Nucleus accumbens (tissue), 56 donors: ENCODE results near the gene UNC13C.

Source experiments
- DNase-seq, 56 donors: peaks; one replicate each; lab custom pipeline; 2025; lab: John Stamatoyannopoulos, UW

The UNC13C gene

DNA sequence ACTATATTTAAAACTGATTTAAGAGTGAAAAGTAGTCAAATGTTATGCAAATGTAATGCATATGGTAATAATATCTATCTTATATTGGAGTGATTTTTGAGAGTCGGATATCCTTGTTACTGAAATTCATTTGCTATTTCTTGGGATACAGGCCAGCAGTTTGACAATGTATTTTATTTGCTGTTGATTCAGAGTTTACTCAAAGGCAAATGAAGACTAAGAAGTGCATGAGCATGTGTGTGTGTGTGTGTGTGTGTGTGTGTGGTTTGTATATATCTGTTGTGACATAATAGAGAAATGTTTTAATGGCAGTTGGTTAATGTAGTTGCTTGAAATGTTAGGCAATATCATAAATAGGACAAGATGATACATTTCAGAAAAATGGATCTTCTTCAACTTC is 39.0 kb downstream of the UNC13C start:
- DNase-seq, result no peak

DNA sequence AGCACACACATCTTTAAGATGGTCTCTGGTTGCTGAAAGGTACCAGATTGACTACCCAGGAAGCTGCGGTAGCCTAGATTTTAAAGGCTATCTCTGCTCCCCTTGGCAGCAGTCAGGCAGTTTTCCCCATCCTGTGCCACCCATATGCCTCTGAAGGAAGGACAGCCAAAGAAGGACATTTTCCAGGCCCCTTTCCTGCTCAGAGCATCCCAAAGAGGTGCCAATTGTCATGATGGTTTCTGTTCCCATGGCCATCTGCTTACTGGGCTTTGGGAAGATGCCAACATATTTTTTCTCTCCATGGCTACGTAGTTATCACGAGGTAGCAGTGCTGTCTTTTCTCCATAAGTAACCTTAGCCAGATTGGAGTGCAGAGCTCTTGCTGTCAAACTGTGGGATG is 39.7 kb downstream of the UNC13C start:
- no peak for DNase-seq

DNA sequence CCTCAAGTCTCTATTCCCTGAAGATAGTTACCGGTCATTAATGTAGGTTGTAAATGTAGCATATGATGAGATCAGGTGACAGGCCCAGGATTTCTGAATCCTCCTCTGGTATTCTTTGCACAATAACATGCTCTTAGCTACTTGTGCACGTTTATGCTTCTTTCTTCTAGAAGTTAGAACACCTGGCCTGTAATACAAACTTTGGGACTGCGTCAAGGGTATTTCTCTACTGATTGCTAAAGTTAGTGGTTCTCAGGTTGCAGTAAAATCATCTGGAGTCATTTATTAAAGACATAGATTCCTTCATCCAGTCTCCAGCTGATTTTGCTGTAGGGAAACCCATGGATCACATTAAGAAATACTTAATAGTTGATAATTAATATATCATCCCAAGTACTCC is 48.0 kb downstream of the UNC13C start:
- DNase-seq, result no peak

DNA sequence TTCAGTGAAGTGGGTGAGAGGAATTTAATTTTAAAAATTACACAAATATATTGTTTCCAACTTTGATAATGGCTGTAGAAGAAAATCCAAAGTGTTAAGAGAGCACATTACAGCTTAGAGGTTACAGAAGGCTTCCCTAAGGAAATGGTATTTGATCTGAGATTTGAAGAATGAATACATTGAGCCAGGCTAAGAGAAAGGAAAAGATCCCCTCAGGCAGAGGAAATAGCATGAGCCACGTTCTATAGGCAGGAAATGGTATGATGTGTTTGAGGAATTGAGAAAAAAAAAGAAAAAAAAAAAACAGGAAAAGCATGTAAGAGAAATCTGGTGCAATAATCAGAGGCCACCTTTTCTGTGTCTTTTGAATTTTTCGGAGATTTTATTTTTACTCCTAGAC is 48.6 kb downstream of the UNC13C start:
- no peak for DNase-seq

DNA sequence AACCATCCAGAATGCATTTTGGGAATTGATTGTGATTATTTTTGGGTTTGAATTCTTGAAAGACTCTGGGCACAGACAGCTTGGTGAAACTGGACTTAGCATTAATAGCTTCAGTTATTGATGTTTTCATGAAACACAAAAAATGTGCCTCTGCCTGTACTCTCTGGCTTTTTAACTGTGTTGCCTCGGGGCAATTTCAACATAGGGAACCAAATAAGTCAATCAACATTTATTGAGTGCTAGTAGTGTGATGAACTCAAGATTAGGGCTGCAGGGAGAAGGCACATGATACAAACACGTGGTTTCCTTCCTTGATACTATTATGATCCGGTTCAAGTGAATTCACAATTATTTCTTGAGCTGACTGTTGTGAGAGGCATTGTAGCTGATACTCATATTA is 50.8 kb downstream of the UNC13C start:
- no peak for DNase-seq

DNA sequence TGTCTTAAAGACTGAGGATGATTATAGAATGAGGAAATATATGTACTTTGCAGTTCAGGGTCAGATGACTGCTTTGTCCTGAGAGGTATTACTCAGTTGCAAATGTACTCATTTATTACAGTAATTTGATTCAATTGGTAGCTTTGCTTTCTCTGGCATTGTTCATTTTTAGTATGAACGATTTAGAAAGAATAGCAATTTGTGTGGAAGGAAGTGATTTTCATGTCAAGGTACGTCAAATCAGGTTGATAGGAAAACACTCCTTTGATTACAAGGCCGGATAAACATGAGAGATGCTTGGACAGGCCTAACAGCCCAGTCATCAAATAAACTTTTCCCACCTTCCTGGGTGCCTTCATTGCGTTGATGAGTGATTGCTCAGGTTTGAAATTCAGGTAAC is 53.8 kb downstream of the UNC13C start:
- no peak for DNase-seq

DNA sequence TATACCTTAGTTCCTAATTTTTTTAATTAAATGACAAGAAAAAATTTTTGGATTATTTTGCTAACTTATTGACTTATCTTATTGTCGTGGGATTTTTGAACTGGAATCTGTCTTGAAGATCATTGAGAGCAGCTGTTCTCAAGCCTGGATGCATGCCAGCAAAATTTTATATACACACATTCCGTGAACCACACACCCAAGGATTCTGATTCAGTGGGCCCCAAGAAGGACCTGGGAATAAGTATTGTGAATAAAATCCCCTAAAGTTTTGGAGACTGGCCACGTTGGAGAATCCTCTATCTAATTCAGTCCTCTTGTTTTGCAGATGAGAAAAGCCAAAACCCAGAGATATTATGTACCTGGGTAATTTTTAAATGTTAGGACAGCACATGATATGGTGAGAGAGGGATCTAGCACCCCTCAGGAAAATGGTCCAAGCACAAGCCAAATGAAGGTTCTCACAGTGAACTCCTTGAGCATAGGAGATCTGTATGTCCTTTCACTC is 55.2 kb downstream of the UNC13C start:
- no peak for DNase-seq

DNA sequence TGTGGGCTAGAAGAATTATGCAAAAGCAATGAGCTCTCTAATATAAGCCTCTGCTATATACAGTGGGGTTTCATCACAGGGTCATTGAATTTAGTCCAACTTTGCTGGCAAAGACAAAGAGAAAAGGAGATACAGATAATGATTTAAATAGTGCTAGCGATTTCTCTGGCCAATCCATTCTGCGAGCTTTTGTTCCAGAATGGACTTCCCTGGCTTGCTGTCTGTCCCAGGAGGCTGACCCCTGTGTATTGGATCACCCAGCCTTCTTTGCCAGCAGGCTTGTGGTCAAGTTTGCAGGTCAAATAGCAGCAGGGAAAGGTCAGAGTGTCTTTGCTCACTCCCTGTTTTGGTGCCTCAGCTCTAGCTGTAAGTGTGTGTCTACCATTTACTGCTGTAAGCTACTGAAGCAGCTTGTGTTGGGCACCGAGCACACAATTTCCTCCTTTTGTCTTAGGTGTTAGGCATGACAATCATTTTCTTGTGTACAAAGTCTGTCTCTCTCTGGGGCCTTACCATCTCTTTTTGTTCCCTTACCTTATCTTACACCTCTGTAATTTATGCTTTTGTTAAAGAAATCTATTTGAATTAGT is 55.7 kb downstream of the UNC13C start:
- no peak for DNase-seq

DNA sequence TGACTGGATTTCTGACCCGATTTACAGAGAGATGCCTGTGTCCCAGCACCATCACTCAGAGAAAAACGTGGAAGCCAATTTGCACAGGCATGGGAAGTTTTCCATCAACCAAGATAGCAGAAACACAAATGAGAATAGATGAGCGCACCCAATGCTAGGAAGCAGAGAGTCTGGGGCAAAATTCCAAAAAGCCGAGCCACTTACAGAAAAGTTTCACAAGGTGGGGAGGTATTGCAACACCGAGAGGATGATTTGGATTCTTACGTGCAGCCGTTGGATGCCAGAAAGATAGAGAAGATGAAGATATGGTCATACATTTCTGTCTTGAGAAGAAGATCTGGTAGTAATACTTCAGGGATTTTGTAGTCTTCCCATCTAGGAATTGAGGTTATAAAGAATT is 57.4 kb downstream of the UNC13C start:
- DNase-seq, result no peak

DNA sequence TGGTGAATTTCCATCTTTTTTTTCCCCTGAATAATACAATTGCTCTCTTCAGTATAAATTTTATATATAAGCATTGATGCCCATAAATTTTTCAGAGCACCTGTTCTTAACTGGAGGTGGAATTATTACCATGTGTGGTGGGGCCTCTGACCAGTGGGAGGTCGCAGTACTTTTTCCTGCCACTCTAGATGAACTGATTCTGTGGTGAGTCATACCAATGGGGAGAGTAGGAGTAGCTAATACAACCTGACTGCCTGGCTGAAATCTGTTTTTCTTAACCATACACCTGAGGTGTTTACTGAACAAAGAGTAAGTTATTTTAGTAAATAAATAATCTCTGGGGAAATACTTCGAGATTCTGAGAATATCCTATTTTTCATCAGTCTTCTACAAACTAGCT is 67.2 kb downstream of the UNC13C start:
- no peak for DNase-seq

DNA sequence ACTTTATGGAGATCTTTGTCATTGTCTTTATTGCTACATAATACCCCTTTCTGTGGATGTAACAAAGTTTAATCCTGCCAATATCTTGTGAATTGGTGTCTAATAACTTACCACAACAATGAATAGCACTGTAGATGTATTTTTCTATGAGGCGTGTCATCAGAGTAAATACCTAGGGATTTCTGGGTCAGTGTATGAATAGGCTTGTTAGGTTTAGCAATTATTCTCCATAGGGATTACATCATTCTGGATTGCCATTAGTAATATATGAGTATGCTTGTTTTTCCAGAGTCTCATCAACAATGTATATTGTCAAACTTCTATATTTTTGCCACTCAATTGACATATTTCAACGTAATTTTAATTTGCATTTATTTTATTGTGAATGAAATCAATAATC is 67.9 kb downstream of the UNC13C start:
- no peak for DNase-seq

DNA sequence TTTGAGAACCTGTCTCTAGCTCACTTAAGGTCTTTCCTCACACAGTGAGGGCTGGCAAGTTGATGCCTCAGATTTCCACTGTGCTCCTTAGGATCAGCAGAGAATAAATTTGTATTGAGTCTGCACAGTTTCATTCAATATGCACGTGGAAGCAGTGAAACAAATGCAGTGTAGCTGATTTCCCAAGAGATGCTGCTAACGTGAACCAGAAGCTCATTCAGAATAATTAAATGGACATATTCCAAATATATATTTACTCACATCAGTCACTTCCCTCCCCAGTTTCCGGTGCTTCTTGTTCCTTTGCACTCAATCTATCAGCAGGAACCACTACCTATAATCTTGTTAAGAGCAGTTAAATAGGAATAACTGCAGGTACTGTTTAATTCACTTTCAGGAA is 86.1 kb downstream of the UNC13C start:
- peak in 1 of 56 donors; percentile 0 for DNase-seq

DNA sequence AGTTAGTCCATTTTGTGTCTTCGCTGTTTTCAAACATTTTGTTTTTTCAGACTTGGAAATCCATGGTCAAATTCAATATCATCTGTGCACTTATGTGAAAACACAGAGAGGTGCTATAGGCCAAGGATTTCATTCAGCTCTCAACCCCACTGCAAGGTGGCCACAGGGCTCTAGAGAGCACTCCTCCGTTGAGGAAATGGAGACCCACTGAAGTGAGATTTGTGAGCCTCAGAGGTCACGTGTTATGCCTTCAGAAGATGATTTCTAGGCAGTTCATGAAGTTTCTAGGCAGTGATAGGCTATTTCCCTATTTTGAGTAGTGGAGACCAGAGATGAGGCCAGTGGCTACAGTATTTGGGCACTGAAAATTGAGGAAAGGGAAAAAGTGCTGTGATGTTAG is 88.2 kb downstream of the UNC13C start:
- no peak for DNase-seq

DNA sequence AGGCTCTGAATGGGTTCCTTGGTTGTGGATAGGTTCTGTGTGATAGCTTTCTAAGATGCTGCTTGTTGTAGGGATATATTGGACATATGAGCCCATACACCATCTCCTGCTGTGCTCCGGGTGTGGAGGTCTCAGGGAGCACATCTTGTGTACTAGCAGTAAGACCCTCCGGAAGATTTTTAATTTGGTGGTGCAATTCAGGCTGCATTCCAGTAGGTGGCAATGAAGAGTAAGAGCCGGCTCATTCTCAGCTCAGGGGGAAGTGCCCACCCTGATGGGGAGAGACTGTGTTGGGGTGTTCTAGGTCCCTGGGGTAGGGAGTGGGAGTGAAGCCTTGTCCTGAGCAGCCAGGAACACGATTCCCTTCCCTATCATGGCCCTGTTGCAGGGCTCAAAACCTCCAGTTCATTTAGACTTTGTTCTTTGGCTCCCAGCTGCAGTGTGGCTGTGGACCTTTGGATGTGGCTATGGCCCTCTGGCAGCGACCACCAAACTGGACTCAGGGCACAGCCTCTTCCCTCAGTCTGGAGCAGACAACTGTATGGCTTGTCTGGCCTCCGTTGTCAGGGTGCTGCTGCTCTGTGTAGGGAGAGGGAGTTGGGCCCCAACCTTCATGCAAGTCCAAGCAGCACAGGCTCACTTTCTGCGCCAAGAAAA is 104.7 kb downstream of the UNC13C start:
- DNase-seq, result peak in 2 of 56 donors; percentile 0

DNA sequence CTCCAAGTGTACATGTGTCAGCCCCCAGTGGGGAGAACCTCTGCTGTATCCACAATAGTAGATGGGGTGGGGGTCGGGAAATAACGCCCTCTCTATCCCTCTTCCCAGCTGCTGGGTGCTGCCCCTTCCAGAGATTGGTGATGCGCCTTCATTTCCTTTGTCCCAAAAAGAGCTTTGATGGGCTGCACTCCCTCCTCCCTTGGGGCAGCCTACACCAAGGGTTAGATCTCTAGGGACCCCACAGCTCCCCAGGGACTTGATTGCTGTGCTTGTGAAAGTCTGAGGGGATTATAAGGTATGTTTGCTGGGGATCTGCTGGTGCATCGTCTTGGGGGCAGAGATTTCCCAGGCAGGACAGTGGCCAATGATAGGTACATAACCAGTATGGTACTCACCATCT is 105.3 kb downstream of the UNC13C start:
- DNase-seq, result no peak

DNA sequence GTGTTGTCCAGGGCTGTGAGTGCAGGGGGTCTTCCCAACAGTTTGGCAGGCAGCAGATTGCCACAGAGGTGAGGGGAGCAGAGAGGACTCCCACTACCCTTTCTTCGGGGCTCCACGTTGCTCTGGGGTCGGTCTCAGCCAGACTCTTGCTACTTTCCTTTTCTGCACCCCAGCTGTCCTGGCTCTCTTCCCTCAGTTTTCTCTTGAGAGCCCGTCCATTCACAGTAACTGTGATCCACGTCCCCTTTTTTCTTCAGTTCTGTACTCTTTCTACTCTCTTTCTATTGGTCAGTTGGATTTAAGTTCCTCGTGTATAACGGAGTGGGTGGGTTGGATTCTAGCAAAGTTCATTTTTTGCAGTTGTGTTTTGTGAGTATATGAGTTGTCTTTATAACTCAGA is 105.8 kb downstream of the UNC13C start:
- DNase-seq, result no peak

DNA sequence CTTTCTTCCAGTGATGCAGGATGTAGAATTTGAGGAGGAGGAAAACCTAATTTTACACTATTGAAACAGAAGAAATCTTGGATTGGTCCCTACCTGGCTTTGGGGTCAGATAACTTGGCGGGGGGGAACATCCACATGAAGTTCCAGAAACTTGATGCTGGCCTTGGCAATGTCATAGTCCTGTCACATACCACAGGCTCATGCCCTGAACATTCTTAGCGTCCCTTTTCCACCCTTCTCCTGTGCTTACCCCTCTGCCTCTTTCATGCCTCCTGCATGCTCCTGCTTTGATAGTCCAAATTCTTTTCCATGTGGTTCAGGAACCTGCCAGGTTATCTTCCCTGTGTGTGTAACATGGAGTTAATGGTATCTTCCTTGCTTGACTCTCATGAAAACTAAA is 110.6 kb downstream of the UNC13C start:
- no peak for DNase-seq

DNA sequence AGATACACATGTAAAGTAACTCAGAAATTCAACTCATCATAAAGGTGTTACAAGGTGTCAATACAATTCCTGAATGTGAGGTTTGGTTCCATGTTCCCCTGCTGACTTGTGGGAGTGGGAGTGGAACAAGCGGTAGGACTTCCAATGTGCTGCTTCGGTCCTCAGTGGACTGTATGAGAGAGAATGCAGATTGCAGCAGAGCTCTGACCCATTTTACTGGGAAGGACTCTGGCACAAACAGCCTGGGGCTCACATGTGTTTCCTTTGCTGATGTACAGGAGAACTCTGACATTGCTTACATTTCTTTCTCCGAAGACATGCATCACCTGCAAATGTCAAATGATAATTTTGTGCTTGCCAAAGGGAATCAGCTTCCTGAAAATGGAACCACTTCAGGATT is 111.5 kb downstream of the UNC13C start:
- DNase-seq, result no peak

DNA sequence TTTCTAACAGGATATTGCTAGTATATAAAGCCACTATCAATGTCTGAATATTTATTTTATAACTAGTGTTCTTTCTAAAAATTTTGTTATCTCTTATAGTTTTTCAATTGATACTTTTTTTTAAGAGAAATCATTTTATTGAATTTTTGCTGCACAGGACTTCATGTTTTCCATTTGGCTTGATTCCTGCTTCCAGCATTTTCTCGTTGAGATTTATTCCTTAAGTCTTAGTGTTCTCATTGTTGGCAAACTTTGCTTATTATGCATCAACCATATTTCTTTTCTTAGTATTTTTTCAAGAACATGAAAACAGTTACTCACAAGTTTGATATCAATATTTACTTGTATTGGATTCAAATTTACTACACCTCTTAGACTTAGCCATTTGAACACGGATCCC is 113.4 kb downstream of the UNC13C start:
- no peak for DNase-seq

DNA sequence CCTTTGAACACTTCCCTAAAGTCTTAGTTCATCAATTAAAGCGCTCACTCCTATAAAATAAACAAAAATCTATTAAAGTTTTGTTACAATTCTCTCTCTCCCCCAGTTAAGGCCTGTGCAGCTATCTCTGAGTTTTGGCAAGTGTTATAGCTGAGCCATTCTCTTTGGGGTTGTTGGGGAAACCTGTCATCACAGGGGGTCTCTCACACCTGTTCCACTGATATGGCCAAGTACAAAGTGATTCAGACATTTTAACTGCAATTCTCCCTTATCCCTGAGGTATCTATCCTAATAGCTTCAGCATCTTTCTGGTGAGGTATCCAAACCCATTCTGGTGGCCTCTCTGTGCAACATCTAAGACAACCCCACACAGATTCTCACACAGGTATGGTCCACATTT is 116.4 kb downstream of the UNC13C start:
- no peak for DNase-seq

DNA sequence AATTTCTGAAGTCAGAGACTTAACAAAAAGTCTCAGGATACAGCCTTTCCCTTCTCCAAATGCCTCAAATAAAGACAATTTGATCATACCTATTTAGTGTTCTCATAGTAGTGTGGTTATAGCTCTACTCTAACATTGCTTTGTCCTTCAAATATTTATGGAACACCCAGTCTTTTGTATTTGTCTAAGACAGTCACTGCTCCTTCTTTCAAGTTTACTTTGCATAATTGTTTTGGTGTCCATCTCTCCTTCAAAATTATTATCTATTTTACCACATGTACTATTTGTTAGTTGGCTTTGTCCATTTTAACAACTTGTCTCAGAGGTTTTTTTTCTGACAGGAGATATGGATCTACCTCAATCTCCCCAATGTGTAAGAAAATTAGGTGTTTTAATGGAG is 118.8 kb downstream of the UNC13C start:
- DNase-seq, result no peak

DNA sequence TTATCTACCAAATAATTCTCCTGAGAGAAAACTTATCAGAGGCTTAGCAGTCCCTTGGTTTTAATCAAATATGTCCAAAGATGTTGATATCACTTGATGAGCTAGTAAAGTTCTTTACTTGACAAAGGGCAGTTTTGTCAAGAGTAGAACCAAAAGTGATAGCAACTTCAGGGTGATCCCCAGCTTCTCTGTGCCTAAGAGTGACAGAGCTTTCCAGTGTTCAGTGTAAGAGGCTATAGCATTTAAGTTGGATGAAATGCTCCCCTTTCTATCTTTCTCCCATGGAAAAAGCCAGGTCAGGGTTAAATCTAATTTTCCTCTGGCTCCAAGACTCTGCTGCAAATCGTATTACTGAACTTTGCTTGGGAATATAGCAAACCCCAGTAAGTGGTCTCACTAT is 120.8 kb downstream of the UNC13C start:
- DNase-seq, result no peak
